ENCODE measurements around the gene PI4KA. TPM values are rescaled to one million over a fixed set of nuclear protein-coding genes. Genes with fewer than 3 reads are reported as not detected.
"Not testable (repeated sequence)": the region's sequence is repeated elsewhere in the genome, so short reads cannot be mapped to it uniquely, and the experiment has no call there.

The PI4KA gene
- total and polyA plus RNA-seq, 2 donors (not counting 1 experiment from before 2014, with no cell fraction given), result 26.4 to 40.6 TPM

DNA sequence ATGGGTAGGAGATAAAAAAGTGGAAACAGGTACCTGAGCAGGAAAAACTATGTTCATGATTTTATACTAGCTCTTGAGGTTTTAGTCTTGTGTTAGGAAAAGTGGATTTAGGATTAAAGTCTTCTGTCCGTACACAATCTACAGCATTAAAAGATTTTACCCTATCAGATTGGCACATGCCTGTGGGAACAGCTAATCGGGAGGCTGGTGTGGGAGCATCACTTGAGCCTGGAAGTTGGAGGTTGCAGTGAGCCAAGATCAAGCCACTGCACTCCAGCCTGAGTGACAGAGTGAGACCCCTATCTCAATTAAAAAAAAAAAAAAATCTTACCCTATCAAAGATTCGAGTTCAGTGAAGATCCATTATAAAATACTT is 46.4 kb upstream of the PI4KA start:
- Histone ChIP-seq H4K20me1 (ENCODE audit: control insufficient read depth, extremely low read depth, insufficient read depth, low read length) (no peaks in the 10 kb centered on the region), H3K79me2 (ENCODE audit: control insufficient read depth, insufficient read depth, low read length) (no peaks in the 10 kb centered on the region), H3K36me3 (ENCODE audit: control insufficient read depth, insufficient read depth, low read length) (no peaks in the 10 kb centered on the region), H3K4me1 (ENCODE audit: control insufficient read depth, extremely low read depth, insufficient read depth, low read length) (peaks cover 11% of the 10 kb centered on the region), H3K27ac (ENCODE audit: insufficient read depth, low read length) (peak overlapping the region; percentile 75), H3K9me3 (ENCODE audit: control insufficient read depth, insufficient read depth, low read depth, low read length) (no peaks in the 10 kb centered on the region), H3K4me2 (ENCODE audit: extremely low read depth, insufficient read depth, low read length) (peak overlapping the region; percentile 62), H2AFZ (ENCODE audit: low read length) (no peak overlapping the region), H3K27me3 (ENCODE audit: control insufficient read depth, insufficient read depth, low read length) (no peaks in the 10 kb centered on the region), H3K9ac (ENCODE audit: insufficient read depth, low read length) (no peak overlapping the region), H3K4me3 (replicated peaks in 1 of 4; ENCODE audit: control extremely low read depth in 1 of 4, insufficient read depth in 1 of 4, low read depth in 3 of 4, low read length in 4 of 4) (no peak overlapping the region)
- TF ChIP-seq EZH2 (IDR thresholded peaks at IDR 0.05; ENCODE audit: low read length, missing control alignments), result no peak
- TF ChIP-seq, protein P1, sequence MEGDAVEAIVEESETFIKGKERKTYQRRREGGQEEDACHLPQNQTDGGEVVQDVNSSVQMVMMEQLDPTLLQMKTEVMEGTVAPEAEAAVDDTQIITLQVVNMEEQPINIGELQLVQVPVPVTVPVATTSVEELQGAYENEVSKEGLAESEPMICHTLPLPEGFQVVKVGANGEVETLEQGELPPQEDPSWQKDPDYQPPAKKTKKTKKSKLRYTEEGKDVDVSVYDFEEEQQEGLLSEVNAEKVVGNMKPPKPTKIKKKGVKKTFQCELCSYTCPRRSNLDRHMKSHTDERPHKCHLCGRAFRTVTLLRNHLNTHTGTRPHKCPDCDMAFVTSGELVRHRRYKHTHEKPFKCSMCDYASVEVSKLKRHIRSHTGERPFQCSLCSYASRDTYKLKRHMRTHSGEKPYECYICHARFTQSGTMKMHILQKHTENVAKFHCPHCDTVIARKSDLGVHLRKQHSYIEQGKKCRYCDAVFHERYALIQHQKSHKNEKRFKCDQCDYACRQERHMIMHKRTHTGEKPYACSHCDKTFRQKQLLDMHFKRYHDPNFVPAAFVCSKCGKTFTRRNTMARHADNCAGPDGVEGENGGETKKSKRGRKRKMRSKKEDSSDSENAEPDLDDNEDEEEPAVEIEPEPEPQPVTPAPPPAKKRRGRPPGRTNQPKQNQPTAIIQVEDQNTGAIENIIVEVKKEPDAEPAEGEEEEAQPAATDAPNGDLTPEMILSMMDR (conservative IDR thresholded peaks at IDR 0.05 in 1 of 2, IDR thresholded peaks at IDR 0.05 in 1 of 2; ENCODE audit: low read depth in 1 of 2, low read length in 2 of 2), result no peak
- no peak for DNase-seq (ENCODE audit: low read depth in 2 of 2)

DNA sequence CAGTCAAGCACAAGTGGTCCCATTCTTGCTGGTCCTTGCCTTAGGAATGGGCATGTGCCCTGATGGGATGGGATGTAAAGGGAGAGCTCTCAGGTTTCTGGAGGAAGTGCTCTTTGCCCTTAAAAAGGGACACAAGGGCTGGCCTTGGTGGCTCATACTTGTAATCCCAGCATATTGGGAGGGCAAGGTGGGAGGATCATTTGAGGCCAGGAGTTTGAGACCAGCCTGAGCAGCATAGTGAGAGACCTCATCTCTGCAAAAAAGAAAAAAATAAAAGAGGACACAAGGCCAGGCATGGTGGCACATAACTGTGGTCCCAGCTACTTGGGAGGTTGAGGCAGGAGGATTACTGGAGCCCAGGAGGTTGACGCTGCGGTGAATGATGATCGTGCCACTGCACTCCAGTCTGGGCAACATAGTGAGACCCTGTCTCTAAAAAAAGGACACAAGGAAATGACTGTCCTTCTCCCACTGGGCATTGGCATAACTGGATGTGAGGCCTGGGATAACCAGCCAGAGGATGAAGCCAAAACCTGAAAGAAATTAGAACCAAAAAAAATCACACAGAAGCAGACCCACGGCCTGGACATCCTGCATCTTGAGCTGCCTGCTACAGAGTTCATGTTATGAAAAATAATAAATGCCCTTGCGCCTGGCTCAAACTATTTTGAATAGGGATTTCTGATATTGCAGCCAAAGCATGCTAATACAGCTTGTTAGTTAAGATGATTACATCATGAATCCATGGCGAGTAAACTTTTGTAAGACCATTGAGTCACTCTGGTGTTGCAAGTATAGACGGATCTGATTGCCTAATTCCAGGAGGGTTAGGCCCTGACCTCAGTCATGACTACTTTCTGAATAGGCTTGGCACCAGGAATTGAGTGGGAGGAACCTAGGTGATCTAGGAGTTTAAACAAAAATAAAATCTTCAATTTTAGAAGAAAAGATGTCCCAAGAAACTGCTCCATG is 45.7 kb upstream of the PI4KA start:
- H3K9ac ChIP-seq (ENCODE audit: insufficient read depth, low read length), result no peak overlapping the region

DNA sequence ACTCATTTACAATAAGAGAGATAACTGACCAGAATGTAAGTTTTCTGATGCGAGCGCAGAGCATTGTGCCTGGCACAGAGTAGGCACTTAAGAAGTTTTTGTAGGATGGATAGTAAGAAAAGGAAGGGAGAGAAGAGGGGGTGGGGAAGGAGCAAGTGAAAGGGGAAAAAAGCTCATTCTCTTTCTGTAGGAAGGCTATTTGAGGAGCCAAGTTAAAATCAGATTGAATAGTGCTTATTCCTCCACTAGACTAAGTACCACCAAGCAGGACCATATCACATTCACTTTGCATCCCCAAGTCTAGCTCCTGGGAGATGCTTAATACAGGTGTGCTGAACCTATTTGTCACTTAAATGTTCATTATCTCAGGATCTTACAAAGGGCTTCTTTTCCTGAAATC is 44.5 kb upstream of the PI4KA start:
- H3K27ac ChIP-seq (ENCODE audit: insufficient read depth, low read length), result no peak overlapping the region
- H4K20me1 ChIP-seq (ENCODE audit: control insufficient read depth, extremely low read depth, insufficient read depth, low read length), result no peaks in the 10 kb centered on the region
- H3K4me1 ChIP-seq (ENCODE audit: control insufficient read depth, extremely low read depth, insufficient read depth, low read length), result peaks cover 11% of the 10 kb centered on the region
- TF ChIP-seq, protein P1 (conservative IDR thresholded peaks at IDR 0.05 in 1 of 2, IDR thresholded peaks at IDR 0.05 in 1 of 2; ENCODE audit: low read depth in 1 of 2, low read length in 2 of 2), result no peak
- no peak for TF ChIP-seq EZH2 (IDR thresholded peaks at IDR 0.05; ENCODE audit: low read length, missing control alignments)
- no peaks in the 10 kb centered on the region for H3K9me3 ChIP-seq (ENCODE audit: control insufficient read depth, insufficient read depth, low read depth, low read length)
- no peak overlapping the region for H2AFZ ChIP-seq (ENCODE audit: low read length)
- no peaks in the 10 kb centered on the region for H3K27me3 ChIP-seq (ENCODE audit: control insufficient read depth, insufficient read depth, low read length)
- DNase-seq (ENCODE audit: low read depth in 2 of 2), result no peak
- no peak overlapping the region for H3K4me3 ChIP-seq (replicated peaks in 1 of 4; ENCODE audit: control extremely low read depth in 1 of 4, insufficient read depth in 1 of 4, low read depth in 3 of 4, low read length in 4 of 4)
- H3K9ac ChIP-seq (ENCODE audit: insufficient read depth, low read length), result no peak overlapping the region
- H3K36me3 ChIP-seq (ENCODE audit: control insufficient read depth, insufficient read depth, low read length), result no peaks in the 10 kb centered on the region
- H3K4me2 ChIP-seq (ENCODE audit: extremely low read depth, insufficient read depth, low read length), result no peak overlapping the region
- no peaks in the 10 kb centered on the region for H3K79me2 ChIP-seq (ENCODE audit: control insufficient read depth, insufficient read depth, low read length)

More for the DNA sequence above, 45.7 kb upstream of the PI4KA start:
- Histone ChIP-seq H2AFZ (ENCODE audit: low read length) (no peak overlapping the region), H3K4me1 (ENCODE audit: control insufficient read depth, extremely low read depth, insufficient read depth, low read length) (peaks cover 11% of the 10 kb centered on the region), H3K36me3 (ENCODE audit: control insufficient read depth, insufficient read depth, low read length) (no peaks in the 10 kb centered on the region), H3K79me2 (ENCODE audit: control insufficient read depth, insufficient read depth, low read length) (no peaks in the 10 kb centered on the region), H3K9me3 (ENCODE audit: control insufficient read depth, insufficient read depth, low read depth, low read length) (no peaks in the 10 kb centered on the region), H4K20me1 (ENCODE audit: control insufficient read depth, extremely low read depth, insufficient read depth, low read length) (no peaks in the 10 kb centered on the region), H3K4me3 (replicated peaks in 1 of 4; ENCODE audit: control extremely low read depth in 1 of 4, insufficient read depth in 1 of 4, low read depth in 3 of 4, low read length in 4 of 4) (no peak overlapping the region), H3K27me3 (ENCODE audit: control insufficient read depth, insufficient read depth, low read length) (no peaks in the 10 kb centered on the region), H3K4me2 (ENCODE audit: extremely low read depth, insufficient read depth, low read length) (peak overlapping the region; percentile 62), H3K27ac (ENCODE audit: insufficient read depth, low read length) (peak overlapping the region; percentile 75)
- no peak for TF ChIP-seq EZH2 (IDR thresholded peaks at IDR 0.05; ENCODE audit: low read length, missing control alignments)
- TF ChIP-seq, protein P1 (conservative IDR thresholded peaks at IDR 0.05 in 1 of 2, IDR thresholded peaks at IDR 0.05 in 1 of 2; ENCODE audit: low read depth in 1 of 2, low read length in 2 of 2), result no peak
- peak; percentile 96 to 99 for DNase-seq (ENCODE audit: low read depth in 2 of 2)

DNA sequence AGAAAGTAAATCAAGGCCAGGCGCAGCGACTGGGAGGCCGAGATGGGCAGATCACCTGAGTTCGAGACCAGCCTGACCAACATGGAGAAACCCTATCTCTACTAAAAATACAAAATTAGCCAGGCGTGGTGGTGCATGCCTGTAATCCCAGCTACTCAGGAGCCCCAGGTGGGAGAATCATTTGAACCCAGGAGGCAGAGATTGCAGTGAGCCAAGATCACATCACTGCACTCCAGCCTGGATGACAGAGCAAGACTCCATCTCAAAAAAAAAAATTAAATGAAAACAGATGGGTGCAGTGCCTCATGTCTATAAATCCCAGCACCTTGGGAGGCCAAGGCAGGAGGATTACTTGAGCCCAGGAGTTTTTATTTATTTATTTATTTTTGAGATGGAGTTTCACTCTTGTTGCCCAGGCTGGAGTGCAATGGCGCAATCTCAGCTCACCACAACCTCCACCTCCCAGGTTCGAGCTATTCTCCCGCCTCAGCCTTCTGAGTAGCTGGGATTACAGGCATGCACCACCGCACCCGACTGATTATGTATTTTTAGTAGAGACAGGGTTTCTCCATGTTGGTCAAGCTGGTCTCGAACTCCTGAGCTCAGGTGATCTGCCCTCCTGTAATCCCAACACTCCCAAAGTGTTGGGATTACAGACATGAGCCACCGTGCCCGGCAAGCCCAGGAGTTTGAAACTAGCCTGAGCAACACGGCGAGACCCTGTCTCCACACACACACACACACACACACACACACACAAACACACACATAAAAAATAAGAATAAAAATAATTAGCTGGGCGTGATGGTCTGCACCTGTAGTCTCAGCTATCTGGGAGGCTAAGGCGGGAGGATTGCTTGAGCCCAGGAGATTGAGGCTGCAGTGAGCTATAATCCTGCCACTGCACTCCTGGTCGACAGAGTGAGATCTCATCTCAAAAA is 42.8 kb upstream of the PI4KA start:
- peaks cover 11% of the 10 kb centered on the region for H3K4me1 ChIP-seq (ENCODE audit: control insufficient read depth, extremely low read depth, insufficient read depth, low read length)
- not testable (repeated sequence) for DNase-seq (ENCODE audit: low read depth in 2 of 2); H3K79me2 ChIP-seq (ENCODE audit: control insufficient read depth, insufficient read depth, low read length); H3K9ac ChIP-seq (ENCODE audit: insufficient read depth, low read length); H4K20me1 ChIP-seq (ENCODE audit: control insufficient read depth, extremely low read depth, insufficient read depth, low read length); H3K9me3 ChIP-seq (ENCODE audit: control insufficient read depth, insufficient read depth, low read depth, low read length); H3K4me2 ChIP-seq (ENCODE audit: extremely low read depth, insufficient read depth, low read length); H3K27me3 ChIP-seq (ENCODE audit: control insufficient read depth, insufficient read depth, low read length); H3K4me3 ChIP-seq (replicated peaks in 1 of 4; ENCODE audit: control extremely low read depth in 1 of 4, insufficient read depth in 1 of 4, low read depth in 3 of 4, low read length in 4 of 4); H3K36me3 ChIP-seq (ENCODE audit: control insufficient read depth, insufficient read depth, low read length); H3K27ac ChIP-seq (ENCODE audit: insufficient read depth, low read length); H2AFZ ChIP-seq (ENCODE audit: low read length)
